ENCODE measurements around the gene UPF1.
"Not testable (repeated sequence)": the region's sequence is repeated elsewhere in the genome, so short reads cannot be mapped to it uniquely, and the experiment has no call there.

Gene UPF1

GRCh38 chr19:18799389-18799970, 32.3 kb upstream of the UPF1 start:
- DNase-seq: no peak

DNA sequence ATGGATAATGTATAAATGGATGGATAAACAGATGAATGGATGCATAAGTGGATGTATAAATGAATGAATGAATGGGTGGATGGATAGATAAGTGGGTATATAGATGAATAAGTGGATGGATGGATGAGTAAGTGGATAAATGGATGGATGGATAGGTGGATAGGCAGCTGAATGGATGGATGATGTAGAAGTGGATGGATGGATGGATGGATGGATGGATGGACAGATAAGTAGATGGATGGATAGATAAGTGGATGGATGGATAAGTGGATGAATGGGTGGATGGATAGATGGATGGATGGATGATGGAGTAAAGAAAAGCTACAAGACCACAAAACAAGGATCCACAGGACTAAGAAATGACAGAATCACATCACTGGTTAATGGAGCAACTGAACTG, 31.7 kb upstream of the UPF1 start:
- no peak for DNase-seq

GRCh38 chr19:18800636-18801035, 31.1 kb upstream of the UPF1 start:
- no peak for DNase-seq

DNA sequence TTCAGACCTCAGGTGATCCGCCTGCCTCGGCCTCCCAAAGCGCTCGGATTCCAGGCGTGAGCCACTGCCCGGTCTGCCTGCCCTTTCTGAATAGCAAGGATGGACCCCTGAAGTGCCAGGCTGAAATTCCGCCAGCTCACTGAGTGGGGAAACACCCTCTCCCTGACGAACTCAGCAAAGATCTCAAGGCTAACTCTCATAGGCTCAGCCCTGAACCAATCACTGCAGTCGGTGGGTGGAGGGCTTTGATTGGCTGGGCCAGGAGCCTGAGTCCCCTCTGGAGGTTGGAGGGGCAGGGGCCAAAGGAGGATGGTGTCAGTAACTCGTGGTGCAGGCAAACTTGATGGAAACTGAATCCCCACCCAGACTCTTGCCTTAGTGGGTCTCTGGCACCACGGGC, 29.4 kb upstream of the UPF1 start:
- DNase-seq: no peak

GRCh38 chr19:18803550-18804138, 28.1 kb upstream of the UPF1 start:
- no peak for DNase-seq

DNA sequence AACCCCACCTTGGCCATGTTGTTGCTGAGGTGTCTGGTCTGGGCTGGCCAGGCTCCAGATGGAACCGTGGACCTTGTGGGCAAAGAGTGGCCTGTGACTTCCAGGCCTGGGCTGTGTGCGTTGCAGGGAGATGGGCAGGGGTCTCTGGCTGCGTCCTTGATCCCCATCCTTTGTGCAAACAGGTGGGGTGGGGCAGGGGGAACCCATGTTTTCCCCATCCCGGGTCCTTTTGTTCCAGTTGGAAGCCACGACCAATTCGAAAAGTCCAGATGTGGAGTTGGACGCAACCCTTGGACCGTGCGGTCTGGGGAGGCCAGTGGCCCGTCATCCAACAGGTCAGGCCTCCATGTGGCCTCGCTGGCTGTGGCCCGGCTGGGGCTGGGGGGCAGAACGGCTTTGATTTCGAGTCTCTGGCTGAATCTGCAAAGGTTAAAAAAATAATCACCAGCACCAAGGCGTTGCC, 27.6 kb upstream of the UPF1 start:
- DNase-seq: no peak

GRCh38 chr19:18804643-18805042, 27.1 kb upstream of the UPF1 start:
- DNase-seq: no peak

- no peak for DNase-seq
Measured at GRCh38 chr19:18807861-18808331, 23.9 kb upstream of the UPF1 start.

DNA sequence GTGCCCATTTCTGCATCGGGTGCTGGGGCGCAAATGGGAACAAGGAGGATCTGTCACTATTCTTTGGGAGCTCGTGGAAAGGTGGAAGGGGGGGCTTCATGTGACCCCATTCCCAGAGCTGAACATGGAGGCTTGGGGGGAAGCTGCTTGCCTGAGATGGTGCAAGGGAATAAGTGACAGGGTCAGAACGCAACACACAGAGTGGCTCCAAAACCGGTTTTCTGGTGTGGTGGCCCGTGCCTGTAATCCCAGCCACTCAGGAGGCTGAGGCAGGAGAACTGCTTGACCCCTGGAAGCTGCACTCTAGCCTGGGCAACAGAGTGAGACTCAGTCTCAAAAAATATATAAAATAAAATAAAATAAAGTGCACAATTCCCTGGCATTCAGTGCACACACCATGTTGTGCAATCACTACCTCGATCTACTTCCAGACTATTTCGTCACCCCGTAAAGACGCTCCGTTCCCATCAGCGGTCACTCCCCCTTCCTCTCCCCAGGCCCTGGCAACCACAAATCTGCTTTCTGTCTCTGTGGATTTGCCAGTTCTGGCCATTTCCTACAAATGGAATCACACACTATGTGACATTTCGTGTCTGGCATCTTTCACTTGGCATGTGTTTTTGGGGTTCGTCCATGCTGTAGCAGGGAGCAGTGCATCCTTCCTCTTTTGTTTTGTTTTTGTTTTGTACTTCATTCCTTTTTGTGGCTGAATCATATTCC, 22.4 kb upstream of the UPF1 start:
- no peak for DNase-seq

DNA sequence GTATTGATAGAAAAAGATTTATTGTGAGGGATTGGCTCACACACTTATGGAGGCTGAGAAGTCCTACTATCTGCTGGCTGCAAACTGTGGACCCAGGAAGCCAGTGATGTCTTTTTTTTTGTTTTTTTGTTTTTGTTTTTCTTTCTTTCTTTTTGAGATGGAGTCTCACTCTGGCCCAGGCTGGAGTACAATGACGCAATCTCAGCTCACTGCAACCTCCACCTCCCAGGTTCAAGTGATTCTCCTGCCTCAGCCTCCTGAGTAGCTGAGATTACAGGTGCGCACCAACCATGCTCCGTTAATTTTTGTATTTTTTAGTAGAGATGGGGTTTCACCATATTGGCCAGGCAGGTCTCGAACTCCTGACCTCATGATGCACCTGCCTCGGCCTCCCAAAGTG, 20.1 kb upstream of the UPF1 start:
- DNase-seq: not testable (repeated sequence)

- DNase-seq: no peak
Measured at GRCh38 chr19:18814063-18814462, 17.7 kb upstream of the UPF1 start.

- no peak for DNase-seq
Measured at GRCh38 chr19:18815673-18816072, 16.1 kb upstream of the UPF1 start.

GRCh38 chr19:18816645-18817044, 15.1 kb upstream of the UPF1 start:
- DNase-seq: not testable (repeated sequence)

- DNase-seq: no peak
Measured at GRCh38 chr19:18817574-18817973, 14.2 kb upstream of the UPF1 start.

DNA sequence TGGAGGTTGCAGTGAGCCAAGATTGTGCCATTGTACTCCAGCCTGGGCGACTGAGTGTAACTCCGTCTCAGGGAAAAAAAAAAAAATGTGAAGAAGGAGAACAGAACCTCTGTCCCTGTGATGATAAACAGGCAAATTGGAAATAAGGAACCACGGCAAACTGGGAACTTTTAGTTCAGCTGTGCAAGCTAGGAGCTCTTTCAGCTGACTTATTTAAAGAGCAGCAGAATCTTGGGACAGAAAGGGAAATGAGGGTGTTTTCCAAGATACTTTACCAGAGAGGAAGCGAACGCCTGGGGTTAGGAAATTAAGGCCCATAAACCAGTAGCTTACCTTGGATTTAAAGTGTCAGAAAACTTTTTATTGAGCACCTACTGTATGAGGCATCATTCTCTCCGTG, 3.0 kb upstream of the UPF1 start:
- no peak for DNase-seq

- DNase-seq: no peak
Measured at GRCh38 chr19:18830488-18830887, 1.3 kb upstream of the UPF1 start.

DNA sequence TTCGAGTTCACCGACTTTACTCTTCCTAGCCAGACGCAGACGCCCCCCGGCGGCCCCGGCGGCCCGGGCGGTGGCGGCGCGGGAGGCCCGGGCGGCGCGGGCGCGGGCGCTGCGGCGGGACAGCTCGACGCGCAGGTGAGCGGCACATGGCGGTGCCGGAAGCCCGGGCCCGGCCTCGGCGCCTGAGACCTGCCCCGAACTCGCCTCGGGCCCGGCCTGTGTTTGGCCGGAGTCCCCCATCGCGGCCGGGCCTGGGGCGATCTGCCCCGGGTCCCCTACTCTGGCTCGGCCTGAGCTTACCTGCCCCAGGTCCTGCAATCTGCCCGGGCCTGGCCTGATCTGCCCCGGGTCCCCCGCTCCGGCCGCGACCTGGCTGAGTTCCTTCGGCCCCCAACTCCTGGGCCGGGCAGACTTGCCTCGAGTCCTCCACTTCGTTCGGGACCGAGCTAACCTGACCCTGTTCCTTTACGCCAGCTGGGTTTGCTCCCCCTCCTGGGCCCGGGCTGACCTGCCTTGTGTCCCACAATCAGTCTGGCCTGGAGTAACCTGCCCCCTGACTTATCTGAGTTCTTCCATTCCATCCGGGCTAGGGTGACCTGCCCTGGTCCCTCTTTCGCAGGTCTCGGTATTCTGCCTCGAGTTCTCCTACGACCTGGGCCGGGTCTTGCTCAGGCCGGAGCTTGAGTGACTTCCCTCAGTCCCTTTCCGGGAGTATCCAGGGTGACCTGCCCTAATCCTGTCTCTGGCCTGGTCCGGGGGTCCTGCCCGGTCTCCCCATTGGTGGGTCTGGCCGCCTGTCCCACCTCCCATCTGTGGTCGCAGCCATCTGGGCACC, 764 bp downstream of the UPF1 start:
- DNase-seq: no peak

DNA sequence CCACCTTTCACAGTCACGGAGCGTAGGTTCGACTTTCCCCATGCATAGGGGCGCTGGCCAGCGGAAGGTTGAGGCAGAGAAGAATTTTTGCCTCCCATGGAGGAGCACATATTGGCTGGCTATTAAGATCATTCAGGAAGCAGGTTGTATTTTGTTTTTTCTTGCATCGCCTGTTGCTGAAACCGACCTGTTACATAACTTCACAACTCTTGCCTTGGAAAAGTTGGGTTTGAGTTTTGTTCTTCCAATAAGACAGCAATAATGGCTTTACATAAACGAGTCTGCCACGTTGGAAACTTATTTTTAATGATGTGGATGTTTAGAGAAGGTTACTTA, 1.4 kb downstream of the UPF1 start:
- no peak for DNase-seq

DNA sequence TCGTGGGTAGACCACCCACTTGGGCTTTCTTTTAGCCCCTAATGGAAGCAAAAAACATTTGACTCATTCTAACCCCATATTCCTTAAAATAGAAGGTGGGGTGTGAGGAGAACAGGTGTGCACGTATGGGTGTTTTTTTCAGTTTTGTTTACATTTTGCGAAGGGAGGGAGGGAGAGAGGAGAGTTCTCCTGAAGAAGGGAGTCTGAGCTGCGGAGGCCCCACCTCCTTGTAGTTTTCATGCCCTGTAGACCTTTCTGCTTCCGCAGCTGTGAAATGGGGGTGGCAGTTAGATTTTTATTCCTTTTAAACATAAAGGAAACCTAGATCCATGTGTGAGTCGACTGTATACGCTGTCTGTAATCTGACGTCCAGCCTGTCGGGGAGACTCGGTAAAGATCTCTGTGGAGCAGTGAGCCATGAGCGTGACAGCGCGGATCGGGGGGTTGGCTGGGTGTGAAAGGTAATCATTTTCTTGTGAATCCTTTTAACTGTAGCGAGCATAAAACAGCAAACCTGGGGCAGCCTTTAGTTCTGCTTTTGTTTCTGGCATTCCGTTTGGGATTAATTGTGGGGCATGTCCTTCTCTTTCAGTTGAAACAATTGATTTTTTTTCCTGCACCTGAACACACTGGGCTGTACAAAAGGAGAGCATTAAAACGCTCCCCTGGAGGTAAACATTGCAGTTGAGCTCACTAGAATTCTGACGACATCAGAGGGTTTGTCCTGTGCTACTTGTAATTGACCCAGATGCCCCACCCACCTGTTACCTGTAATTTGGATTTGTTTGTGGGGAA, 2.3 kb downstream of the UPF1 start:
- DNase-seq: peak; percentile 33

GRCh38 chr19:18834644-18834984, 2.9 kb downstream of the UPF1 start:
- no peak for DNase-seq

- no peak for DNase-seq
Measured at GRCh38 chr19:18839465-18840287, 7.9 kb downstream of the UPF1 start.

All from NCI-H2029 treated with DMSO at 0.1 percent for 48 hours (cell line).